Choroid plexus epithelial cell (primary cell): ENCODE measurements around the gene CCDC61.

Experiments used
- DNase-seq: peaks from one replicate; pipeline ENCODE4 v3.0.0-alpha.2; 2010; ENCODE audit warnings: low read depth
- H3K4me3 ChIP-seq: 2 replicates; pipeline ENCODE4 v1.5.1; 2011; ENCODE audit warnings: low read depth, mild to moderate bottlenecking, control low read depth, low read length, moderate library complexity
- TF ChIP-seq, protein P1 (sequence below): conservative IDR thresholded peaks from 2 replicates; pipeline ENCODE4 v1.5.1; 2011; ENCODE audit warnings: low read depth, mild to moderate bottlenecking, control low read depth, inconsistent platforms, low read length, moderate library complexity

The CCDC61 gene

DNA sequence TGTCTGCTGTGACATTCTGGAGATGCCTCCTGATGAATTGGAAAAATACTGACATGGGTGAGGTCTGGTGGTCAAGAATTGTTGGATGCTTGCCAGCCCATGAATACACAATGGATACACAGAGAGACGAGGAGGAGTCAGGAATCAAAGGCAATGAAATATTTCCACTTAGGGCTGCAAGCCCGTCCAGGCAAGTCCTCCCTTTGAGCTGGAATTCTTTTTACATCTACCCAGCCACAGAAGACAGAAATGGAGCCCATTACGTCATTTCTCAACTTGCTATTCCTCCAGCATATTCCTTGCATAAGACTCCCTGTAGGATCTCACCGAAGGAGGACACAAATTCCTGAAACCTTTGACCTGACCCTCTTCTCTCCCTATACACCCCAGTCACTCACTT, 61.3 kb downstream of the CCDC61 start:
- no peak for DNase-seq
- TF ChIP-seq, protein P1, sequence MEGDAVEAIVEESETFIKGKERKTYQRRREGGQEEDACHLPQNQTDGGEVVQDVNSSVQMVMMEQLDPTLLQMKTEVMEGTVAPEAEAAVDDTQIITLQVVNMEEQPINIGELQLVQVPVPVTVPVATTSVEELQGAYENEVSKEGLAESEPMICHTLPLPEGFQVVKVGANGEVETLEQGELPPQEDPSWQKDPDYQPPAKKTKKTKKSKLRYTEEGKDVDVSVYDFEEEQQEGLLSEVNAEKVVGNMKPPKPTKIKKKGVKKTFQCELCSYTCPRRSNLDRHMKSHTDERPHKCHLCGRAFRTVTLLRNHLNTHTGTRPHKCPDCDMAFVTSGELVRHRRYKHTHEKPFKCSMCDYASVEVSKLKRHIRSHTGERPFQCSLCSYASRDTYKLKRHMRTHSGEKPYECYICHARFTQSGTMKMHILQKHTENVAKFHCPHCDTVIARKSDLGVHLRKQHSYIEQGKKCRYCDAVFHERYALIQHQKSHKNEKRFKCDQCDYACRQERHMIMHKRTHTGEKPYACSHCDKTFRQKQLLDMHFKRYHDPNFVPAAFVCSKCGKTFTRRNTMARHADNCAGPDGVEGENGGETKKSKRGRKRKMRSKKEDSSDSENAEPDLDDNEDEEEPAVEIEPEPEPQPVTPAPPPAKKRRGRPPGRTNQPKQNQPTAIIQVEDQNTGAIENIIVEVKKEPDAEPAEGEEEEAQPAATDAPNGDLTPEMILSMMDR, result no peak
- no peak overlapping the region for H3K4me3 ChIP-seq

DNA sequence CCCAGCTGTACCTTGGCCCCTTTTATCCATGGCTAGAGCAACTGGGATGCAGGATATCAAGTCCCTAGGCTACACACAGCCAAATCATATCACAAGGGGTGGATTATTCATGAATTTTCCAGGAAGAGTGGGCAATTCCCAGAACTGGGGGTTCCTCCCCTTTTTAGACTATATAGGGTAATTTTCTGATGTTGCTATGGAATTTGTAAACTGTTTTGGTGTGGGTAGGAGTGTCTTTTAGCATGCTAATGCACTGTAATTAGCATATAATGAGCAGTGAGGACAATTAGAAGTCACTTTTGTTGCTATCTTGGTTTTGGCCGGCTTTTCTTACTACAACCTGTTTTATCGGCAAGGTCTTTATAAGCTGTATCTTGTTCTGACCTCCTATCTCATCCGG, 63.5 kb downstream of the CCDC61 start:
- TF ChIP-seq, protein P1, result no peak
- no peak overlapping the region for H3K4me3 ChIP-seq
- no peak for DNase-seq

DNA sequence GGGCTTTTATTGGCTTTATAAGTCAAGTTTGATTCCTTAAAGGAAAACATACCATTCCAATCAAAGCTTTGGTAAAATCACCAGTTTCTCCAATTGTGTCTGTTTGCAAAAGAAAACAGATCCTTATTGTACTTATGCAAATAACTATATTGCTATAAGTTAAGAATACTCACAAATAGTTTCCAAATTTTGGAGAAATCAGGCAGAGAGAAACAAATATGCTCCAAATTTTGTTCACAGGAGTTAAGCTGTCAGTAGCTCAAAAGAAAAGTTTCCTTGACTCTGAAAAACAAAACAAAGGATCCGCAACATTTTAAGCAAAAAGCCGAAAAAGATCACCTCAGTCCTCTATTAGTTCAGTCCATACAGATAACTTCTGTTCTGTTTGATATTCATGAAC, 64.7 kb downstream of the CCDC61 start:
- TF ChIP-seq, protein P1, result no peak
- no peak overlapping the region for H3K4me3 ChIP-seq
- DNase-seq, result no peak

DNA sequence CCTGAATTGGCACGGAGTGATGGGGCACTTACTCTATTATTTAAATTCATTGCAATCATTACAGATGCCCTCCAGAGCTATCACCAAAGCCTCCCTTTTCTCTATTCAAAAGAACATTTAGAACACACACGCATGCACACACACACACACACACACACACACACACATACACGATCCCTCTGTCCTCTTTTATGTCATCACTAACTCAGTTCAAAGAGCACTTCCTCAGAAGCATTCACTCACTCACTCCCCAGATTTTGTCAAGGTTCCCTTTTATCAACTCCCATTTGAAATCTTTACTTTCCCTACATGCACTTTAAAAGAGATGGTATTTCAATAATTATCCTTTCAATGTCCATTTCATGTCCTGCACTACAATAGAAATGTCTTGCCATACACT, 67.9 kb downstream of the CCDC61 start:
- no peak overlapping the region for H3K4me3 ChIP-seq
- TF ChIP-seq, protein P1, result no peak
- no peak for DNase-seq

DNA sequence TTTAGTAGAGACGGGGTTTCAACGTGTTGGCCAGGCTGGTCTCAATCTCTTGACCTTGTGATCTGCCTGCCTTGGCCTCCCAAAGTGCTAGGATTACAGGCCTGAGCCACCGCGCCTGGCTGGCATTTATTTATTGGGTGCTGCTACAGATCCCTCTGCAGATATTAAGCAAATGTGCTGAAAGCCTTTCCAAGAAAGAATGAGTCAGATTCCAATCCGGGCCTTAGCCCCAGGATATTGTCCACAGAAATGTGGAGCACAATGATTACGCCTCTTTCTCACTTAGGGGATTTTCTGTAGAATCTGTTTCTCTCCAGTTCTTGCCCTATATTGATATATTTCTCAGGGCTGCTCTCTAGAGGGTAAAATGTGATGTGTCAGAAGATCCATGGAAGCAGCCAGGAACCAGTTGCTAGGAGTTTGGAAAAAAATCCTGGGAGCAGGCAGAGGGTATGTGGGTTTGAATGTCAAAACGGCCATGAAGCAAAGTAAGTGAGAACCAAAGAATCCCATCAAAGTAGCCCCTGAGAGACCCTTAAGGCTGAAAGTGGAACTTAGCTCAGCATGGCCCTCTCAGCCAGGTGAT, 70.3 kb downstream of the CCDC61 start:
- TF ChIP-seq, protein P1, result peak; percentile 1
- no peak overlapping the region for H3K4me3 ChIP-seq
- peak; percentile 21 for DNase-seq

DNA sequence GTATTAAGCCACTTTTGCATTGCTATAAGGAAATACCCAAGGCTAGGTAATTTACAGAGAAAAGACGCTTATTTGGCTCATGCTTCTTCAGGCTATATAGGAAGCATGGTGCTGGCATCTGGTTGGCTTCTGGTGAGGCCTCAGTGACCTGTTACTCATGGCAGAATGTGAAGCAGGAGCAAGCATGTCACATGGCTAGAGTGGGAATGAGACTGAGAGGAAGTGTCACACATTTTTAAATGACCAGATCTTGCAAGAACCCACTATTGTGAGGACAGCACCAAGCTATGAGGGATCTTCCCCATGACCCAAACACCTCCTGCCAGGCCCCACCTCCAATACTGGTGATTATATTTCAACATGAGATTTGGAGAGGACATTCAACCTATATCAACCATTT, 71.2 kb downstream of the CCDC61 start:
- TF ChIP-seq, protein P1, result no peak
- H3K4me3 ChIP-seq, result no peak overlapping the region
- no peak for DNase-seq

DNA sequence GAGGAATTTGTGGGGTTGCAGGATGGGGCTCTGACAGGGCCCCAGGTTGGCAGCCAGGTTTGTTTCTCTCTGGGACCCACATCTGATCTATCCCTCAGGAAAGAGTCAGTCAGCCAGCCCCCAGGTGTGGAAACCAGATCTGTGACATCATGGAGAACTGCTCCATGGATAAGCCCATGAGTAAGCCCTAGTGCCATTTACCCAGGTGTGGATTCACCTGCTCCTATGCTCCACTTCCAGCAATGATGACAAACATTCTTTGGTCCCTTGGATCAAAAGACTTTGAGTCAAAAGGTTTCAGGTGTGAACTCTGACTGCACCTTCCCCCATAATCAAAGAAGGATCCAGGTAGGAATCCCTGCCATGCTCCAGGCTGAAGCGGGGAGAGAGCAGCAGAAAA, 72.4 kb downstream of the CCDC61 start:
- no peak overlapping the region for H3K4me3 ChIP-seq
- TF ChIP-seq, protein P1, result no peak
- DNase-seq, result no peak
